NCI-H82 (cell line): ENCODE measurements around the gene TEKT3.

Experiments
- DNase-seq: peaks from one replicate; lab custom pipeline; 2025; lab: John Stamatoyannopoulos, UW

The TEKT3 gene

DNA sequence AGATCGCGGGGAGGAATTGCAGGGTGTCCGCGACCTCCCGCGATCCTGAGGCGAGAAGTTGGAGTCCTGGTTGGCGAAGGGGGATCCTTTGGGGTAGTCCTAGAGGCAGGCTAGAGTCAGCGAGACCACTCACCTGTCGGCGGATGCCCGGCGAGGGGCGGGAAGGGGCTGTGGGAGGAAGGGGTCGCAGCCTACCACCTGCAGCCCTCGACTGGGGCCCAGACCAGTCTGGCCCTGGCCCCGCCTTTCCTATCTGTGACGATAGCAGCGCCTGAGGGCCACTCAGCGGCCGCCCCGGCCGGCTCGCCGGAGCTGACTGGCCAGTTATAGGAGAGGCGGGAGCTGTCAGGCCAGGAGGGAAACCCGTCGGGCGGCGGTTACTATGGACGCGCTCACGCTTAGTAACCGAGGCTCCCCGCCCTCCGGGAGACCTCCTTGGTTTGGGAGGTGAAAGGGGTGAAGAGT, at the start of gene TEKT3:
TEKT3 (minus strand) TSS at position 213 of the 465 bp plus-strand sequence. CDS start 10,012 bp downstream, outside the sequence.
- peak; percentile 58 for DNase-seq

DNA sequence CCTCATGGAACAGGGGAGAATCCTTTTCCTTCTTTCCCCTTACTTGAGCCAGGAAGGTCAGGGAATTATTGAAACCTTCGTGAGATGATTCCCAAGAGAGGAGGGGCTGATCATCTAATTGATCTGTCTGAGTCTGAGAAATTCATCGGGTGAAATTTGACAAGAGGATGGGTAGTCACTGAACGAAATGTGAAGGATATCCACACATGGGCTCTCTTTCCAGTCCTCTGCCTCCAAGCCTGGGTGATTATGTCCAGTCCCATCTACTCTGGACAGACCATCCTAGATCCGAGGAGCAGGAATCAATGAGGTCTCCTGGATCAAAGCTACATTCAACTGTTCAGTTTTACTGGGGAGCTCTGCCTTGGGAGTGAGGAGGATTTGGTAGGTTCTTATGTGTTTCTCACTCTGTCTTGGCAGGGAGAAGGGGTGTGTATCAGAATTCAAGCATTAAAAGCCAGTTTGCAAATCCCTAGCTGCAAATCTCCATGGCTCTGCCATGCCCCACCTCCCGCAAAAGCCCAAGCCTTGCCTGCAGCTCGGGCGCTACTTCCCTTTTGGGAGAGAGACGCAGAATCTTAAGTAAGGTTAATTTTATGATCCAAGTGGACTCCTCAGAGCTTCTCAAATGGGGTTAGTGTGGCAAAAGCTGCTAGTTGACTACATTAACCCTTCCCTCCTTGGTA, 47.1 kb upstream of the TEKT3 start:
- DNase-seq = no peak

DNA sequence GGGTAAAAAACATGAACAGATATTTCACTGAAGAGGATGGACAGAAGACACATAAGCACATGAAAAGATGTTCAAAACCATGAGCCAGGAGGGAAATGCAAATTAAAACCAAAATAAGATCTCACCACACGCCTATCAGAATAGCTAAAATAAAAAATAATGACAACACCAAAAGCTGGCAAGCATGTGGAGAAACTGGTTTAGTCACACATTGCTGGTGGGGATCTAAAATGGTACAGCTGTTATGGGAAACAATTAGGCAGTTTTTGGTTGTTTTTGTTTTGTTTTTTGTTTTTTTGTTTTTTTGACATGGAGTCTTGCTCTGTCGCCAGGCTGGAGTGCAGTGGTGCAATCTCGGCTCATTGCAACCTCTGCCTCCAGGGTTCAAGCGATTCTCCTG, 44.7 kb upstream of the TEKT3 start:
- DNase-seq = no peak

DNA sequence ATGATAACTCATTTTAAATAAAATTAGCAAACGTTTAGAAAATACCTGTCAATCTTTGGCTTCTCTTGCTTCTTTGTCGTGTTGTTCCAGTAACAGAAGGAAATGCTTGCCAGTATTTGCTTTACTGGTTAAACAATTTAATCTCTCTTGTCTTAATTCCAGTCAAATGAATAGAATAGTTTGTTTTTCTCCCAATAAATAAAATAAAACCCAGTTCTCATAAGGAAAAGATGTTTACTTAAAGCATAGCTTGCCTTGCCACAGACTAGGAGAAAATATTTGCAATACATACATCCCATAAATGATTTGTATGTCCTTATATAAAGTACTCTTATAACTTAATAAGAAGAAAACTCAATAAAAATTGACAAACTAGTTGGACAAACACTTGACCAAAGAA, 43.9 kb upstream of the TEKT3 start:
- DNase-seq = no peak

DNA sequence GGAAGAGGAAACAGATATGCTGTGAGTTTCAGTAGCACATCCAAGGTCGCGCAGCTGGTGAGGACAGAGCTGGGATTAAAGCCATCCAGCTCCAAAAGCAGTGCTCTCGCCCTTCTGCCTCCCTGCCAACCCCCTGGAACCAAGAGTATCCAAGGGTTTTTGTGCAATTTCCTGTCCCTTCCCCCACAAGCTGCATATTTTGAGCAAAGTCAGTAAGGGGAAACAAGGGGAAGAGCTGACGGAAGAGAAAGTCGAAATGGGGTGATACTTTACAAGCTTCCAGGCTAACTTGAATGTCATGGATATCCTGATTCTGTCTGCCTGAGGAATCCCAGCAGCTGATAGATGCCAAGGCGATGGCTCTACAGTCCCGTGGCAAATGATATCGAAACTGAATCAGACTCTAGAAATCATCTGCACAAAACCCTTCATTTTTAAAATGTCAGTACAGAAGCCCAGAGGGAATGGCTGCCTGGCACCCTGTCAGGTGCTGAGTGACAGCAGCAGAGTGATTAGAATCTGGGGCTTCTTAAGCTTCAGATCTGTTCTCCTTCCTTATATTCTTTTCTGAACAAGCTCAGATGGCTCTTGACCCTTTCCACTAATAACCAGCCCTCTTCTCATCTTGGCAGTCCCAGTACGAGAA, 42.9 kb upstream of the TEKT3 start:
- DNase-seq = no peak

DNA sequence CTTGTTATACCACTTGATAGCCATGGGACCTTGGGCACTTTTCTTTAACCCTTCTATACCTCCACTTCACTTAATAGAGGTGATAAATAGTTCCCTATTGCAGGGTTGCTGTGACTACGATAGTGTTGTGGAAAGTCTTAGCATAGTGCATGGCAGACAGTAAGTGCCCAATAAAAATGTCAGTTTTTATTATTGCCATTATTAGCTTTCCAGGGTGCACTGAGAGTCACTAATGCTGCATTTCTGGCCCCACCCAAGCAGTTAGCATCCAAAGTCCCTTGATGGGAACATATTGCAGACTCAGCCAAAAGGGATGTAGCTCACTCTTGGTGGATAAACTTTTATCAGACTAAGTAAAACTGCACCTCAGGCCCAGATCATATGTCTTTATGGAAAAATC, 41.5 kb upstream of the TEKT3 start:
- DNase-seq = no peak

DNA sequence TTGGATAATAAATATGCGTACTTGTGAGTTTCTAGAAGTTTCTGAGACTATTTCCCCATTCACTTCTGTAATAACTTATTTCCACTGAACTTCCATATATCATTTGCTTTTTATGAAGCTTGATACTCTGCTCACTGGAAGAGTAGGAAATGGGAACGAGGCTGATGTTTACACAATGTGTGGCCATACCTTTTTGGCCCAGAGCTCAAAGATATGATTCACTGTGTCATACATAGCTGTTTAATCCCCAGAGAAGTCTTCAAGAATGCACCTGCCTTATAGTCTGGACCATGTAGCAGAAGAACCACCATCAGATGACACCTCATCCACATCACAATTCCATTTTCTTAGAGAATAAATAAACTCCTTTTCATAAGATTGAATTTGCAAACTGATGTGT, 40.3 kb upstream of the TEKT3 start:
- no peak for DNase-seq

DNA sequence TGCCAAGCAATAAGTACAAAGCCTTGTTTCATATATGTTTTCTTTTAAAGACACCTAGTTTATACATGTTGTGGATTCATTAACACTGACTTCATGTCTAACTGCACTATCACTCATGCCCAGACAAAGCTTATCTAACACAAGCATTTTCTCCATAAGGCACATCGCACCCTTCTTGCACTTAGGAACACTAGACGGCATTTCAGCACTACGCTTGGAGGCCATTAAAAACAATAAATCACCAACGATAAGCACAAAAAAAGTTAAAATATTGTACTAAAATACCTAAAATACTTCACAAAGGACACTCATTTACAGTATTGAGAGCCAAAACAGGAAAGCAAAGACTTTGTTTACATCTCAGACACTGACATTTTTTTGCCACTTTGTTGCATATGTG, 39.0 kb upstream of the TEKT3 start:
- no peak for DNase-seq

DNA sequence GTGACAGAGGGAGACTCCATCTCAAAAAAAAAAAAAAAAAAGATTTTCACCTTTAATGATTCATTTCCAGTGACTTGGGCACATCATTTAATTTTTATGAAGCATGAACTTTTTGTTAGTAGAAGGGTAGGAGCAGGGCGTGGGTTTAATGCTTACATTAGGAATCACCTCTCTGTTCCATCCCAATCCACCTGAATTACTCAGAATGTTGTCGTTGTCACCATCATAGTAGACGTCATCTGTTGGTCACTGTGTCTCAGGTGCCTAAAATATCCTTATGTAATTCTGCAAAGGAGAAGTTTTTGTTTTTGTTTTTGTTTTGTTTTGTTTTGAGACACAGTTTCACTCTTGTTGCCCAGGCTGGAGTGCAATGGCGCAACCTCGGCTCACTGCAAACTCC, 38.3 kb upstream of the TEKT3 start:
- no peak for DNase-seq

DNA sequence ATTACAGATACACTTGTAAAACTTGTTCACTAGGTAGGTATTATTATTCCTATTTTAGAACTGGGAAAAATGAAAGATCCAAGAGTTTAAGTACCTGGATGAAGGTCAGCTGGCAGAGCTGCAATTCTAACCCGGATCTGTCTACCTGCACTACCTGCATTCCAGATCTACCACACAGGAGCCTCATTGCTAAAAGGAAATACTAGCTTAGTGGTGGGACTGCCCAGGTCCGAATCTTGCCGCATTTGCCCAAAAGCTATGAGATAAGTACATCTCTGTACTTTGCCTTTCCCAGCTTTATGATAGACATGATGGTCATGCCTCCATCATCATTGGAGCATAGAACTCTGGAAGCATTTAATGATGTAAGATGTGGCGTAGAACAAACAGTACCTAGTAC, 36.8 kb upstream of the TEKT3 start:
- no peak for DNase-seq

DNA sequence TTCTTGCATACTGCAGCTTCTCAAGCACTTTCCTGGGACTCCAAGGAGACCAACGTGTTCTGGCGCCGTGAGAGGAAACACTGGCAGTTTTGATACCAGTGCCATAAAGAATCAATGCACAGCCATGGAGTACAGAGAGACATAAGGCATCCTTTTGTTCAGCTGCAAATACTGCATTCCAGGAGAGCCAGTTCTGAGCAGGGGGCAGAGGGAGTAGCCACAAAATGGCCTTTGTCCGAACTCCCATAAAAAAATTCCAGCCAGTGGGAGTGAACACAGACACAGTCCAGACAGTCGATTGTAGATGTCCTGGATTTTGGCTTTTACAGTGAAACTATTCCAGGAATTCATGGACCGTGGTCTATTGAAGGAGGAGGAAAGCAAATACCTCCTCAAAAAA, 36.2 kb upstream of the TEKT3 start:
- no peak for DNase-seq

DNA sequence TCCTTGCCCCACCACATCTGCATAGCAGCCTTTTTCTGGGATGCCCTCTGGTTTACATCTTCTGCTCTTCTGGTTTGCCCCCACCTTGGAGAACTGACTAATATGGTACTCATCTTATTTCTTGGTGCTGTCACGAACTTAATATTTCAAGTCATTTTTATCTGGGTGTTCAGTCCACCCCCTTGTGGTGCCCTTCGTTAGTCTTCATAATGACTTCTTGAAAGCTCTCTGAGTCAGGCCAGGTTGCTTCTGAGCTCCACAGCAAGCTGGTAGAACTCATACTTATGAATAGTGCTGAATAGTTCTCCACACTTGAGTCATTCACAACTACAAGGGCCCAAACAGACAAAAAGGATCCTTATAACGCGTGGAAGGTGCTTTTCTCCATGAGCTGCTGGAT, 35.8 kb upstream of the TEKT3 start:
- DNase-seq = no peak

DNA sequence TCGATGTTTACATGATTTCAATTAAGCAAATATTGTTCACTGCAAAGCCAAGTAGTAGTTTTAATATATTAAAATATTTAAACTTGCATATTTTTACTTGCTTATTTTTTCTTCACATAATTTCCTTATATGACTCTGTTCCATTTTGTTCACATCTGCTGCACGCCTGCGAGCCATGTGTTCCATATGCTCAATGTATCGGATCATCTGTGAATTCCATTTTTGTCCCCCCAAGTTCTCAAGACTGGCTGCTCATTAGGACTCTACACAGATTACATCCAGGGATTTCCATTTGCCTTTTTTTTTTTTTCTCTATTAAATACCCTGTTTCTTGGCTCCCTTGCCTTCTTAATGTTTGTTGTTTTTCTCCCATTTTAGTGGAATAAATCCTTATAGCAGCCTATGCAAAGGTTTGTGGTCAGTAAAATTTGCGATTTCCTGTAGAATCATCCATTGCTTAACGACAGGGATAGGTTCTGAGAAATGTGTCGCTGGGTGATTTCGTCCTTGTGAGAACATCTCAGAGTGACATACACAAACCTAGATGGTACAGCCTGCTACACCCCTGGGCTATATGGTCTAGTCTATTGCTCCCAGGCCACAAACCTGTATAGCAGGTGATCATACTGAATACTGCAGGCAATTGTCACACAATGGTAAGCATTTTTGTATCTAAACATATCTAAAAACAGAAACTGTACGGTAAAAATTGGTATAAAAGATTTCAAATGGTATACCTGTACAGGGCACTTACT, 30.2 kb upstream of the TEKT3 start:
- no peak for DNase-seq

DNA sequence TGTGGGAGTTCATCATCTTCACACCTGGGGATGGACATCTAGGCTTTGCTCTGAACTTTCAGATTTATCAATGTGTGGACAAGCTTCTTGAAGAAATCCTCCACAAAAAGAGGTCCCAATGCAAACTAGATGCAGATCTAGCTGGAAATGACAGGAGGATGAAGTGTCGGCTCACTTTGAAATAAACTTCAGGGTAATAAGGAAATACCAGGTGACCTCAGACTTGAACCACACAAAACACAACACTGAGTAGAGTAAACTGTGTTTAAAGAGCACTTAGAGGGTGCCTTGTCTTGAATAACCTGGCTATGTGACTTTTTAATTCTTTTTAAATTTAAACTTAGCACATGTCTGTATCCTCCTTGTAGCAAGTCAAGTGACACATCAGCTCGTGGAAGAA, 27.2 kb upstream of the TEKT3 start:
- no peak for DNase-seq

DNA sequence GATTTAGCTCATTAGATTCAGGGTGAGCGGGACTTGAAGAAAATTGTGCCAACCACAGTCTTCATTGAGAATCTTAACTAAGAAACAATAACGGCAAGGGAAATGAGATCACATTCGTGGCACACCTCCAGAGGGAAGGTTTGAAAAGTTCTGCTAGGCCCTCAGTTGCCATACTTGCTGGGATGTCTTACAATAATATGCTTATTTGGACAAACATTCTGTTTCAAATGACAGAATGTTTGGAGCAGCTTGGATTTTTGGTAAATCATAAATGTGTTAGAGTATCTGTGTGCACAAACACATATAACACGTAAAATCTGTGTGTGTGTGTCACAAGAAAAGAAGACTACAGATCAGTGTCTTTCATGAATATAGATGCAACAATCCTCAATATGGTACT, 24.6 kb upstream of the TEKT3 start:
- no peak for DNase-seq

DNA sequence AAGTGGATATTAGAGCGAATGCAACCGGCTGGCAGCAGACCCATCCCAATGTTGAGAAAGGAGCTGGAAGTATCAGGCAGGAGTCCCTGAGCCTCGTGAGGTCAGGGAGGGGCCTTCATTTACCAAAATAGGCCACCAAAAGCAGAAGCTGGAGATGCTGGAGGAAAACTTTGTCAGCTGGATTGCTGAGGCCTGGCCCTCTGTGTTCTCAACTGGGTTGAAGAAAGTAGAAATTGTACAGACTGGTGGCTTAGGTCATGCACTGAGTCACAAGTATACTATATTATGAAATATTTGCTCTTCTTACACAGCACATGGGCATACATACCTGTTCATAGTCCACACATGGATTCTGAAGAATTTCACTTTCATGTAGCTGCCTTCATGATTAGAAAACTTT, 23.2 kb upstream of the TEKT3 start:
- DNase-seq = no peak

DNA sequence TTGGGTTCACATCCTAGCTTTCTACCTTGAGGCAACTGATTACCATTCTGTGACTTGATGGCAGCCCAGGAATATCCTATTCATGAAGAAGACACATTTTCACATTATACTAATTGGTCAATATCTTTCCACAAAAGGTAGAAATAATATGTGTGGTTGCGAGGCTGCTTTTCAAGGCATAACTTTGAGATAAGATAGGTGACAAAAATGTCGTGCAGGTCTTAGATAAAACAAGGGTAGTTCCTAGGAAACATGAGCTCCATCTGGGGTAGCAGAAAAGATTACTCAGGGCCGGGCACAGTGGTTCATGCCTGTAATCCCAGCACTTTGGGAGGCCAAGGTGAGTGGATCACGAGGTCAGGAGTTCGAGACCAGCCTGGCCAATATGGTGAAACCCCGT, 22.3 kb upstream of the TEKT3 start:
- DNase-seq = no peak

DNA sequence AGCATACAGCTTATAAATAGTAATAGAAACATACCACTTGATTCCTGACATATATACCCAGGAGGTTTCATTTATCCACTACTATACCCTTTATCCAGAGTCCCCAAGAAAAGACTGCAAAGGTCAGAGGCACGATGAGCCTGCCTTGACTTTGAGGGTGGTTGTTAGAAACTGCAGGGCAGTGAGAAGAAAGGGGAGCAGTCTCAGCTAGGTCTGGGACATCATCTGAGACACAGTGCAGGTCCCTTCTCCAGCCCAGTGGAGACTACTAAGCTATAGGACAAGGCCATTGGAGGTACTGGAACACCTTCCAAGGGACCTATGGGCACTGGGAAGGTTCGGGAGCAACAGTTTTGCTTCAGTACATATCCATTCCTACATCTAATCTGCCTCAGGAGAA, 20.2 kb upstream of the TEKT3 start:
- no peak for DNase-seq

DNA sequence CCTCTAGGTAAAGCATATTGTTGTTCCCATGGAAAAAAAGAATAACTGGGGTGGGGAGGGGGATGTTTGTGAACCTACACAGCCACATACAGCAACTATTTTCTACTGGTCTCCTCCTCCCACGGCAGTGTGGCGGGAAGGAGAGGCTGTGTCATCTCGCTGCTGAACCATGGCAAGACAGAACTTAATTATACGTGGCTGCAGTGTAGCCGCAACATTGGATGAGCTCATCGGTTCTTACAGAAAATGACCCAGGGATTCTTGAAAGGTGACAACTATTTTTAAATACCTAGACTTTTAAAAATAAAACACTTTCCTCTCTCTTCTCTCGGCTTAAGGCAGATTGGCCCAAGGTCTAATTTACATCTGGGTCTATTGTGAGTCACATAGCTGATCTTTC, 19.8 kb upstream of the TEKT3 start:
- no peak for DNase-seq

DNA sequence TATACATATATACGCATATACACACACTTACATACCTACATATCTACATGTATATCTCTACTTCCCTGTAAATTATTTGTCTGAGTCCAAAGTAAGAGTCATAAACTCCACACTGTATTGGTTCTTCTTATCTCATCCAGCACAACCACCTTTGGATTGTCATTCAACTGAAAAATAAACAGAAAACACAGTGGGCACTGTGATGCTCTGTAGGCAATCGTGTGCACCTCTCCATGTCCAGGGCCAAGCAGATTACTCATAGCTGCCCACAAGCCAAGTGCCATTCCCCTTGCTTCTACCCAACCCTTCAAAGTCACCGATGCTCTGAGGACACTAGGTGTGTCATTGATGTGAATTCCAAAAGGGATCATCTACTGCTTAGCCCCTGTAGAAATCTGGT, 12.9 kb upstream of the TEKT3 start:
- DNase-seq = no peak

DNA sequence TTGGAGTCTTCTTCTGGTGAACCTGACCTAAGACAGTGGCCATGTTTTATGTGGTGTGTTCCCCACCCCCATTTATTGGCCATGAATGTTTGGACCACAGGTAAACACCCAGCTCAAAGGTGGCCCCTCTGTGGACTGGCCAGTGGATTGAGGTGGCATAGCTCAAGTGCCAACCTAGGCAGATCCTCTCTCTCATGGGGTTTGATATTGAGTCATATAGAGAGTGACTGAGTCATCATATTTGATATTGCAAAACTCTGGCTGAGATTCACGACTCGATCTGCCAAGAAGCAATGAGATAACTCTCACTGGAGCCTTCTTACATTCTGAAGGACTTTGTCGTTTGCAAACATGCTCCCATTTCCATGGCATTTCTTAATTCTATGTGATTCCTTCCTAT, 10.5 kb upstream of the TEKT3 start:
- no peak for DNase-seq

DNA sequence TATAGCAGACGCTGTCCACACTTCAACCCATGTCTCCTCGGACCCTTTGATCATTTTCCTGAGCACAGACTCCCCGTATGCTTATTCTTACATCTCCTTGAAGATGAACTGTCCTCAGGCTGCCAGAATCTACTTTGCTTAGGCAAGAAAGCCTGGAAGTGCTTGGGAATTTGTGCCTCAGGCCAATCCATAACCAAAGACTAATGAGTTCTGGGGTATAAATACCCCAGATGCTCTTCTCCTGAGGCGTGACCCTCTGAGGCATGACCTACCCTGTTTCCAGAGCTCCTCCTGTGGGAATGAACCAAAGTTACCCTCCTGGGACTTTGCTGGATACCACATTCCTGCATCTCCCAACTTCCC, 10.1 kb upstream of the TEKT3 start:
- no peak for DNase-seq

DNA sequence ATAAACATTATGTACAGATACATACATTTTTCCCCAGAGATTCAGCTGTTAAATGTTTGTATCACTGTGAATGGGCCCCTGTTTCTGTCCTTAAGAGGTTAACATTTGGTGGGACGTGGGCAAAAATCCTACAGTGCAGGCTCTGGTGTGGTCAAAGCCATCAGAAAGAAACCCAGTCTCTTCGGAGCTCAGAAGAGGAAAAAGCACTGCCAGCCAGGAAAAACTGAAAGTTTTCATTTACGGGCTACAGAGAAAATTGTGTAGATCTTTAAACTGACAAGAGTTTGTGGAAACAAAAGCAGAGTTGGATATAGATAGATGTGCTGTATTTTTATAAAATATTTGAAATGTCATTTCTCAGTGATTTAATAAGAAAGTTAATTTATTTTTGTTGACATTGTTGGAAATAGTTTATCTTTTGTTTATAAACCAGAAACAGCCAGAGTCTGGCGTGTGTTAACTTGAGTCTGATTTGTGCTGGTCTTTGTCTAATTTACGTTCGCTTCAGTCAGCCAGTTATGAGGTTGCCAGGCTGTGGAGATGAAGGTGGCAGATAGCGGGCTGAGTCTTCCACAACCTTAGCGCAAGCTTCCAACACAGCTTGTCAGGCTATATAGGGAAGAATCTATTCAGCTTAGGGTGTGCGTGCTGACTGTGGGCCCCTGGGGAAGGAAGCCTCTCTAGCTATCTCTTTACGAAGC, 9.5 kb upstream of the TEKT3 start:
- DNase-seq = no peak
